B cell (primary cell): ENCODE measurements around the gene DRC1. TPM values are rescaled to one million over a fixed set of nuclear protein-coding genes. Genes with fewer than 3 reads are reported as not detected.

Experiments
- ATAC-seq: fragments of 200-7000 bp; cut with Tn5 transposase; one replicate; pipeline ENCODE4 v1.10.0; 2021; ENCODE audit warnings: low read depth, mild to moderate bottlenecking, moderate number of reproducible peaks, moderate library complexity
- CTCF ChIA-PET: fragments of 350-600 bp; sonication (Branson Sonifier 250); formaldehyde crosslinking; loops from one replicate; lab custom pipeline; 2021; ENCODE audit warnings: antibody characterized with exemption, inconsistent platforms; lab: Charles Lee
- POLR2A ChIA-PET: fragments of 350-600 bp; sonication (Branson Sonifier 250); formaldehyde crosslinking; loops from one replicate; lab custom pipeline; 2021; ENCODE audit warnings: antibody characterized with exemption; lab: Charles Lee
- DNase-seq: peaks from one replicate; pipeline ENCODE4 v3.0.0; 2013
- H2AFZ ChIP-seq: 2 replicates; pipeline ENCODE4 v1.6.1; 2012; ENCODE audit warnings: mild to moderate bottlenecking, low read depth, low read length; ENCODE audit not compliant: insufficient read depth, poor library complexity, severe bottlenecking
- H3K27ac ChIP-seq, 2 donors: 1 replicate in 1 of 2; 2 replicates in 1 of 2; pipeline ENCODE4 v1.5.1; 2012 to 2013; ENCODE audit warnings: low read length in 2 of 2, mild to moderate bottlenecking in 2 of 2, moderate library complexity in 1 of 2
- H3K27me3 ChIP-seq, 4 experiments: fragments of 200-600 bp in 1 of 4; sonication (generic) in 1 of 4; replicated peaks in 1 of 4; 1 replicate in 2 of 4; 2 replicates in 2 of 4; pipeline versions ENCODE4 v1.6.1 to v1.7.0; 2013 to 2016; ENCODE audit warnings: low read length in 3 of 4, mild to moderate bottlenecking in 2 of 4, mixed read lengths in 1 of 4, moderate library complexity in 1 of 4; ENCODE audit not compliant: insufficient read depth in 4 of 4, control insufficient read depth in 3 of 4; ENCODE audit errors: control extremely low read depth in 1 of 4
- H3K36me3 ChIP-seq, 2 experiments: replicated peaks in 1 of 2; 1 replicate in 1 of 2; 2 replicates in 1 of 2; pipeline versions ENCODE4 v1.6.1 to v1.7.1; 2013; ENCODE audit warnings: low read length in 1 of 2; ENCODE audit not compliant: insufficient read depth in 2 of 2, control insufficient read depth in 1 of 2; ENCODE audit errors: control extremely low read depth in 1 of 2, extremely low read depth in 1 of 2
- H3K4me1 ChIP-seq, 2 donors: fragments of 200-600 bp in 1 of 2; sonication (generic) in 1 of 2; 1 replicate in 1 of 2; 2 replicates in 1 of 2; pipeline versions ENCODE4 v1.5.1 to v1.6.1; 2013 to 2017; ENCODE audit warnings: low read length in 2 of 2; ENCODE audit not compliant: control insufficient read depth in 2 of 2, insufficient read depth in 2 of 2
- H3K4me2 ChIP-seq: replicated peaks from 2 replicates; pipeline ENCODE3; 2012; ENCODE audit warnings: mild to moderate bottlenecking, low read depth, low read length; ENCODE audit not compliant: poor library complexity, severe bottlenecking
- H3K4me3 ChIP-seq, 5 experiments: fragments of 200-600 bp in 1 of 5; sonication (generic) in 1 of 5; 1 replicate in 3 of 5; 2 replicates in 2 of 5; pipeline versions ENCODE4 v1.5.1 to v1.7.0; 2011 to 2016; ENCODE audit warnings: low read length in 4 of 5, mild to moderate bottlenecking in 4 of 5, low read depth in 2 of 5, control low read depth in 1 of 5, moderate library complexity in 1 of 5; ENCODE audit not compliant: insufficient read depth in 1 of 5; ENCODE audit errors: control extremely low read depth in 1 of 5, extremely low read depth in 1 of 5
- H3K79me2 ChIP-seq: fragments of 200-600 bp; sonication (generic); one replicate; pipeline ENCODE4 v1.6.0; 2016; ENCODE audit warnings: low read length; ENCODE audit not compliant: control insufficient read depth, insufficient read depth
- H3K9ac ChIP-seq: fragments of 200-600 bp; sonication (generic); 2 replicates; pipeline ENCODE4 v1.6.1; 2017; ENCODE audit warnings: mild to moderate bottlenecking, low read length, moderate library complexity
- H3K9me3 ChIP-seq, 3 donors: one replicate each; pipeline versions ENCODE4 v1.6.1 to v1.7.1; 2013; ENCODE audit warnings: low read length in 2 of 3; ENCODE audit not compliant: control insufficient read depth in 2 of 3, insufficient read depth in 1 of 3; ENCODE audit errors: control extremely low read depth in 1 of 3
- H4K20me1 ChIP-seq: 2 replicates; pipeline ENCODE4 v1.6.0; 2012; ENCODE audit warnings: mild to moderate bottlenecking, low read length; ENCODE audit not compliant: insufficient read depth, control insufficient read depth, poor library complexity, severe bottlenecking
- H3K27ac Mint-ChIP-seq: one replicate; pipeline ENCODE4 v1.8.0; 2021; ENCODE audit warnings: mixed read lengths
- H3K27me3 Mint-ChIP-seq: one replicate; pipeline ENCODE4 v1.8.0; 2021; ENCODE audit warnings: mixed read lengths
- H3K4me1 Mint-ChIP-seq: one replicate; pipeline ENCODE4 v1.8.0; 2021; ENCODE audit warnings: mixed read lengths
- H3K4me3 Mint-ChIP-seq: one replicate; pipeline ENCODE4 v1.8.0; 2021; ENCODE audit warnings: mixed read lengths
- H3K9me3 Mint-ChIP-seq: one replicate; pipeline ENCODE4 v1.8.0; 2022; ENCODE audit warnings: mixed read lengths; ENCODE audit not compliant: insufficient read depth
- EZH2 ChIP-seq: IDR thresholded peaks from 2 replicates; pipeline ENCODE4 v1.6.1; 2012; ENCODE audit warnings: borderline replicate concordance, low read depth, mild to moderate bottlenecking, moderate library complexity, low read length; ENCODE audit not compliant: insufficient read depth, poor library complexity, severe bottlenecking
- WGBS: methylation state at CpG from one replicate; pipeline ENCODE4 v1.1.5; 2013; ENCODE audit warnings: missing lambda C conversion rate; ENCODE audit not compliant: insufficient coverage; 5-methylcytosine and 5-hydroxymethylcytosine counted together
- intact Hi-C: fragments of 100-400 bp; cut with micrococcal nuclease; formaldehyde crosslinking; loops from one replicate; pipeline ENCODE4 v1.10.0; 2022
- polyA plus RNA-seq: library from polyadenylated mRNA; depleted of rRNA; stranded (reverse); fragments of >200 nt; gene quantifications from 2 replicates; pipeline ENCODE4 v1.2.3, GENCODE V29; 2012
- total RNA-seq, 2 donors: library from RNA; stranded (reverse); fragments of 120-200 nt in 1 of 2; gene quantifications; 1 replicate in 1 of 2; 2 replicates in 1 of 2; pipeline versions ENCODE4 v1.2.3 to v1.2.4, GENCODE V29; 2013 to 2022
- TF ChIP-seq, protein P1 (sequence below): fragments of 200-600 bp; IDR thresholded peaks from one replicate; pipeline ENCODE4 v1.8.0; 2022; ENCODE audit warnings: antibody characterized with exemption, mild to moderate bottlenecking

Gene DRC1
- total and polyA plus RNA-seq, 2 donors (not counting 1 experiment from before 2014, with no cell fraction given) = not detected

DNA sequence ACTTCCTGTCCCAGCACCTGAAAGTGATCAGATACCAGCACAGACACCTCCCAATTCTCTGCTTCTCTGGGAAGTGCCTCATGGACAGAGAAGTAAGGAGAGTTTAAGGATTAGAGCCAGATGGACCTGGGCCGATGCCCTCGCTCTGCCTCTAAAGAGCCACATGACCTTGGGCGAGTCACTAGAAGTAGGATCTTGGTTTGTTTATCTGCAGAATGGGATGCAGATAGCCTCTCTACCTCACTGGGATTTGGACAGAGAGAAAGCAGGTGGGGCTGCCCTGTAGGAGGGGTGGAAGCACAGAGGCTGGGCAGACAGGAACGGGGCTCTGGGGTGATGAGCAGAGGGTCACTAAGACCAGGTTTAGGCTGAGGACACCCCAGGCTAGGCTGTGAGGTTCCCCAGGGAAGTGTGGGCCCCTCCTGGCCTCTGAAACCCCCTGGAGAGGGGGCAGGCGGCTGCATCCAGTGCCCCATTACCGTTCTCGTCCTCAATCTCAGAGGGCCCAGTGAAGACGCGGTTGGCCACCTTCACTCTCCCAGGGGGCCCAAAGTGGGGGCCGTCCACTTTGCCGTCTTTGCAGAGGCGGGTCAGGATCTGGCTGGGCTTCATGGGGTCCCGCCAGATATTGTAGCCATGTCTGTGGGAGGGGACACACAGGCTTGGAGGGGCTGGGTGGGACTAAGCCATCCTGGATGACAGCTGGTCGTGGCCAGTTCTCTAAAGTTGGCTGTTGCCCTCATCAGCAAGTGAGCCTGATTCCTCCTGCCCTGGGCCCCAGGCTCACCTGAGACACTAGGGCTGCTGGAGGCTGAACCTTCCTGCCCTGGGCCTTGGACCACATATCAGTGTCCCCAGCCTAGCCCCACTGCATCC, 62.9 kb downstream of the DRC1 start:
- WGBS = 89% methylated on average over 14 of the region's 14 CpGs
- no peaks in the 10 kb centered on the region for H3K79me2 ChIP-seq
- DNase-seq (no peak), ATAC-seq (no peak)
- no peak overlapping the region for H3K4me2 ChIP-seq
- H3K4me1 Mint-ChIP-seq = no peaks in the 10 kb centered on the region
- intact Hi-C loops = no loop called here
- H3K27ac ChIP-seq = no peak overlapping the region
- H4K20me1 ChIP-seq = no peaks in the 10 kb centered on the region
- H3K4me3 Mint-ChIP-seq = no peak overlapping the region
- POLR2A ChIA-PET = no interaction called here
- no peak overlapping the region for H3K27ac Mint-ChIP-seq
- peaks cover 0 to 13% (median 6%) of the 10 kb centered on the region in 3 donors for H3K9me3 ChIP-seq
- H3K9ac ChIP-seq = no peak overlapping the region
- H3K27me3 ChIP-seq = no peaks in the 10 kb centered on the region
- TF ChIP-seq, protein P1, sequence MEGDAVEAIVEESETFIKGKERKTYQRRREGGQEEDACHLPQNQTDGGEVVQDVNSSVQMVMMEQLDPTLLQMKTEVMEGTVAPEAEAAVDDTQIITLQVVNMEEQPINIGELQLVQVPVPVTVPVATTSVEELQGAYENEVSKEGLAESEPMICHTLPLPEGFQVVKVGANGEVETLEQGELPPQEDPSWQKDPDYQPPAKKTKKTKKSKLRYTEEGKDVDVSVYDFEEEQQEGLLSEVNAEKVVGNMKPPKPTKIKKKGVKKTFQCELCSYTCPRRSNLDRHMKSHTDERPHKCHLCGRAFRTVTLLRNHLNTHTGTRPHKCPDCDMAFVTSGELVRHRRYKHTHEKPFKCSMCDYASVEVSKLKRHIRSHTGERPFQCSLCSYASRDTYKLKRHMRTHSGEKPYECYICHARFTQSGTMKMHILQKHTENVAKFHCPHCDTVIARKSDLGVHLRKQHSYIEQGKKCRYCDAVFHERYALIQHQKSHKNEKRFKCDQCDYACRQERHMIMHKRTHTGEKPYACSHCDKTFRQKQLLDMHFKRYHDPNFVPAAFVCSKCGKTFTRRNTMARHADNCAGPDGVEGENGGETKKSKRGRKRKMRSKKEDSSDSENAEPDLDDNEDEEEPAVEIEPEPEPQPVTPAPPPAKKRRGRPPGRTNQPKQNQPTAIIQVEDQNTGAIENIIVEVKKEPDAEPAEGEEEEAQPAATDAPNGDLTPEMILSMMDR = no peak
- TF ChIP-seq EZH2 = no peak
- H3K4me1 ChIP-seq = no peaks in the 10 kb centered on the region
- CTCF ChIA-PET = no interaction called here
- H3K9me3 Mint-ChIP-seq = peaks cover 8% of the 10 kb centered on the region
- no peak overlapping the region for H3K4me3 ChIP-seq
- no peaks in the 10 kb centered on the region for H3K27me3 Mint-ChIP-seq
- H2AFZ ChIP-seq = no peak overlapping the region
- H3K36me3 ChIP-seq = no peaks in the 10 kb centered on the region

GRCh38 chr2:26465266-26465925, 63.7 kb downstream of the DRC1 start:
- intact Hi-C loops = no loop called here
- no peak overlapping the region for H3K27ac Mint-ChIP-seq
- CTCF ChIA-PET = no interaction called here

More at GRCh38 chr2:26465266-26465925, 63.7 kb downstream of the DRC1 start:
- Mint-ChIP-seq H3K4me1 (no peaks in the 10 kb centered on the region), H3K4me3 (no peak overlapping the region), H3K27me3 (peaks cover 4% of the 10 kb centered on the region), H3K9me3 (peaks cover 8% of the 10 kb centered on the region)
- no peak overlapping the region for H3K9ac ChIP-seq
- H4K20me1 ChIP-seq = no peaks in the 10 kb centered on the region
- no peaks in the 10 kb centered on the region for H3K36me3 ChIP-seq
- peaks cover 0 to 2% (median 0%) of the 10 kb centered on the region in 4 experiments for H3K27me3 ChIP-seq
- TF ChIP-seq, protein P1 = no peak
- no peak for TF ChIP-seq EZH2
- H3K4me3 ChIP-seq = no peak overlapping the region
- no peaks in the 10 kb centered on the region for H3K79me2 ChIP-seq
- no peak overlapping the region for H3K4me2 ChIP-seq
- H3K4me1 ChIP-seq = no peaks in the 10 kb centered on the region
- DNase-seq (no peak), ATAC-seq (no peak)
- POLR2A ChIA-PET = no interaction called here
- no peak overlapping the region for H2AFZ ChIP-seq
- 92% methylated on average over 11 of the region's 11 CpGs for WGBS
- no peak overlapping the region for H3K27ac ChIP-seq
- peaks cover 0 to 21% (median 8%) of the 10 kb centered on the region in 3 donors for H3K9me3 ChIP-seq
